MM.1S (cell line): Measurements from ENCODE around the gene WRAP73.

Experiments used
- DNase-seq: peaks from one replicate; pipeline ENCODE4 v3.0.0-alpha.2; 2015
- H2AFZ ChIP-seq: fragments of 300-600 bp; sonication (generic); 2 replicates; pipeline ENCODE4 v1.6.0; 2016; ENCODE audit warnings: antibody characterized with exemption, low read length
- H3F3A ChIP-seq: fragments of 300-600 bp; sonication (generic); 2 replicates; pipeline ENCODE4 v1.6.1; 2016; ENCODE audit warnings: mild to moderate bottlenecking, antibody characterized with exemption, low read length, moderate library complexity, mixed read lengths; ENCODE audit not compliant: insufficient read depth
- H3K27ac ChIP-seq: fragments of 300-600 bp; sonication (generic); 2 replicates; pipeline ENCODE4 v1.5.1; 2016; ENCODE audit warnings: mild to moderate bottlenecking, low read length
- H3K27me3 ChIP-seq: fragments of 300-600 bp; sonication (generic); replicated peaks from 2 replicates; pipeline ENCODE4 v1.6.0; 2016; ENCODE audit warnings: low read length; ENCODE audit not compliant: insufficient read depth
- H3K36me3 ChIP-seq: fragments of 300-600 bp; sonication (generic); replicated peaks from 2 replicates; pipeline ENCODE4 v1.6.1; 2016; ENCODE audit warnings: mild to moderate bottlenecking, low read length, mixed read lengths; ENCODE audit not compliant: insufficient read depth
- H3K4me1 ChIP-seq: fragments of 300-600 bp; sonication (generic); 2 replicates; pipeline ENCODE4 v1.6.1; 2016; ENCODE audit warnings: low read length, mixed read lengths
- H3K4me2 ChIP-seq: fragments of 300-600 bp; sonication (generic); 2 replicates; pipeline ENCODE4 v1.6.0; 2016; ENCODE audit warnings: low read depth, low read length
- H3K4me3 ChIP-seq: fragments of 300-600 bp; sonication (generic); 2 replicates; pipeline ENCODE4 v1.5.1; 2016; ENCODE audit warnings: low read length, mixed read lengths
- H3K79me2 ChIP-seq: fragments of 300-600 bp; sonication (generic); 2 replicates; pipeline ENCODE4 v1.6.1; 2016; ENCODE audit warnings: mixed run types, low read length, mixed read lengths
- H3K9ac ChIP-seq: fragments of 300-600 bp; sonication (generic); 2 replicates; pipeline ENCODE4 v1.6.1; 2016; ENCODE audit warnings: low read length, mixed read lengths
- H3K9me2 ChIP-seq: fragments of 300-600 bp; sonication (generic); replicated peaks from 2 replicates; pipeline ENCODE4 v1.6.1; 2016; ENCODE audit warnings: mild to moderate bottlenecking, low read length, mixed read lengths; ENCODE audit not compliant: insufficient read depth
- H3K9me3 ChIP-seq: fragments of 300-600 bp; sonication (generic); replicated peaks from 2 replicates; pipeline ENCODE4 v1.6.1; 2016; ENCODE audit warnings: mild to moderate bottlenecking, low read length, mixed read lengths; ENCODE audit not compliant: insufficient read depth
- H4K20me1 ChIP-seq: fragments of 300-600 bp; sonication (generic); 2 replicates; pipeline ENCODE4 v1.6.1; 2016; ENCODE audit warnings: mild to moderate bottlenecking, low read length, moderate library complexity, mixed read lengths; ENCODE audit not compliant: insufficient read depth
- EZH2 ChIP-seq: fragments of 300-600 bp; sonication (generic); optimal IDR thresholded peaks from 2 replicates; pipeline ENCODE3; 2017; ENCODE audit warnings: low read depth, mild to moderate bottlenecking, antibody characterized with exemption, low read length, mixed read lengths
- EZH2phosphoT487 ChIP-seq: fragments of 300-600 bp; sonication (generic); IDR thresholded peaks from 2 replicates; pipeline ENCODE4 v1.6.1; 2018; ENCODE audit warnings: antibody characterized with exemption, low read length
- TF ChIP-seq, protein P1 (sequence below): fragments of 300-600 bp; sonication (generic); IDR thresholded peaks from 2 replicates; pipeline ENCODE4 v1.5.1; 2016; ENCODE audit warnings: antibody characterized with exemption, low read length, mixed read lengths

Gene WRAP73

DNA sequence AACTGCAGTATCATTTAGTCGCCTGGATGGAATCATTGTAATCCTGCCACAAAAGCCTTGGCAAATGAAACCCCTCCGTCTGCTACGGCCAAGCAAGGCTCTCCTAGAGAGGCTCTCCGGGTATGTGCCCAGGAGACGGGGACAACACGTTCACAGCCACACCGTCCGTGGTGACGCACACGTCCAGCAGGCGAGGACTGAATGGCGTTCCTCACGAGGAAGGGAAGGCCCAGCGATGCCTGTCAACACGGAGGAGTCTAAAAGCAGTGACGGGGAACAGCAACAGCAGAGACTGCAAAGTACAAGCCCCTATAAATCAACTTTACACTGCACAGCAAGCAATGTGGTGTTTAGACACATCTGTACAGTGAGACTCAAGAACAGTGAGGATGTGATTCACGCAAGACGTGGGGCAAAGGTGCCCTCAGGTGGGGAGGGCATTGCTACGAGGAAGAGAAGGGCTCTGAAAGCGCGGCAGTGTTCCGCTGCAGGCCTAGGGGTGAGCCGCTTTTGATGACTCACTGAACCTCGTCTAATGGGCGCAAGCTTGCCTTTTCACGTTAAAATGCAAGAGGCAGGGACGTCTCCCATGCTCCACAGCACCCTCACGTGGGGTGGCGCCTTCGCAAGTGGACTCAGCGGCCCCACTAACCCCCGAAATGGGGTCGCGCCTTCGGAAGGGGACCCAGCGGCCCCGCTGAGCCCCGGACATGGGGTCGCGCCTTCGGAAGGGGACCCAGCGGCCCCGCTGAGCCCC is 6.8 kb downstream of the WRAP73 start:
- no peaks in the 10 kb centered on the region for H4K20me1 ChIP-seq
- no peak overlapping the region for H3K27ac ChIP-seq
- H3K9me2 ChIP-seq, result no peaks in the 10 kb centered on the region
- no peak overlapping the region for H3K4me3 ChIP-seq
- H3K4me2 ChIP-seq, result no peak overlapping the region
- no peak for DNase-seq
- no peaks in the 10 kb centered on the region for H3K9me3 ChIP-seq
- H3F3A ChIP-seq, result no peaks in the 10 kb centered on the region; the same call in 1 of the 2 replicates
- peaks cover 4% of the 10 kb centered on the region for H3K79me2 ChIP-seq
- no peaks in the 10 kb centered on the region for H3K27me3 ChIP-seq
- peaks cover 3% of the 10 kb centered on the region; the same call in 1 of the 2 replicates for H3K36me3 ChIP-seq
- TF ChIP-seq, protein P1, sequence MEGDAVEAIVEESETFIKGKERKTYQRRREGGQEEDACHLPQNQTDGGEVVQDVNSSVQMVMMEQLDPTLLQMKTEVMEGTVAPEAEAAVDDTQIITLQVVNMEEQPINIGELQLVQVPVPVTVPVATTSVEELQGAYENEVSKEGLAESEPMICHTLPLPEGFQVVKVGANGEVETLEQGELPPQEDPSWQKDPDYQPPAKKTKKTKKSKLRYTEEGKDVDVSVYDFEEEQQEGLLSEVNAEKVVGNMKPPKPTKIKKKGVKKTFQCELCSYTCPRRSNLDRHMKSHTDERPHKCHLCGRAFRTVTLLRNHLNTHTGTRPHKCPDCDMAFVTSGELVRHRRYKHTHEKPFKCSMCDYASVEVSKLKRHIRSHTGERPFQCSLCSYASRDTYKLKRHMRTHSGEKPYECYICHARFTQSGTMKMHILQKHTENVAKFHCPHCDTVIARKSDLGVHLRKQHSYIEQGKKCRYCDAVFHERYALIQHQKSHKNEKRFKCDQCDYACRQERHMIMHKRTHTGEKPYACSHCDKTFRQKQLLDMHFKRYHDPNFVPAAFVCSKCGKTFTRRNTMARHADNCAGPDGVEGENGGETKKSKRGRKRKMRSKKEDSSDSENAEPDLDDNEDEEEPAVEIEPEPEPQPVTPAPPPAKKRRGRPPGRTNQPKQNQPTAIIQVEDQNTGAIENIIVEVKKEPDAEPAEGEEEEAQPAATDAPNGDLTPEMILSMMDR, result no peak
- TF ChIP-seq EZH2phosphoT487 (no peak), EZH2 (no peak)
- H3K9ac ChIP-seq, result no peak overlapping the region
- H3K4me1 ChIP-seq, result 0 out of 2 replicates have a peak, but pooled peaks cover 4% of the 10 kb centered on the region
- H2AFZ ChIP-seq, result no peak overlapping the region

DNA sequence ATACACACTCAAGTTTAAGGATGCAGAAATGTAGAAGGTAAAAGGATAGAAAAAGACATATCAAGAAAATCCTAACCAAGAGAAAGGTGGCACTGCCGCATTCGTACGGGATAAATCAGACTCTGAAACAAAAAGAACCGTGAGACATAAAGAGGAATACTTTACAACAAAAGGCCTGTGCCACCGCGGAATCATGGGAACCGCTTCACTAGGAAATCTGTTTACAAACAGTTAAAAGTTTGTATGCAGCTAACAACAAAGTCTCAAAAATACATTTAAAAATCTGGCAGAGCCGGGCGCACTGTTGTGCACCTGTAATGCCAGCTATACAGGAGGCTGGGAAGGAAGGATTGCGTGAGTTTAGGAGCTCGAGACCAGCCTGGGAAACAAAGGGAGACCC is 8.1 kb downstream of the WRAP73 start:
- no peak overlapping the region for H3K4me3 ChIP-seq
- no peaks in the 10 kb centered on the region for H3K9me2 ChIP-seq
- H3F3A ChIP-seq, result no peaks in the 10 kb centered on the region; the same call in 1 of the 2 replicates
- DNase-seq, result no peak
- H2AFZ ChIP-seq, result no peak overlapping the region
- peaks cover 3% of the 10 kb centered on the region; the same call in 1 of the 2 replicates for H3K36me3 ChIP-seq
- no peak overlapping the region for H3K27ac ChIP-seq
- no peak for TF ChIP-seq EZH2phosphoT487
- TF ChIP-seq, protein P1, result no peak
- no peak for TF ChIP-seq EZH2
- no peaks in the 10 kb centered on the region for H3K79me2 ChIP-seq
- no peaks in the 10 kb centered on the region for H3K27me3 ChIP-seq
- no peaks in the 10 kb centered on the region for H4K20me1 ChIP-seq
- no peak overlapping the region for H3K4me2 ChIP-seq
- H3K9me3 ChIP-seq, result no peaks in the 10 kb centered on the region
- no peaks in the 10 kb centered on the region for H3K4me1 ChIP-seq
- no peak overlapping the region for H3K9ac ChIP-seq

DNA sequence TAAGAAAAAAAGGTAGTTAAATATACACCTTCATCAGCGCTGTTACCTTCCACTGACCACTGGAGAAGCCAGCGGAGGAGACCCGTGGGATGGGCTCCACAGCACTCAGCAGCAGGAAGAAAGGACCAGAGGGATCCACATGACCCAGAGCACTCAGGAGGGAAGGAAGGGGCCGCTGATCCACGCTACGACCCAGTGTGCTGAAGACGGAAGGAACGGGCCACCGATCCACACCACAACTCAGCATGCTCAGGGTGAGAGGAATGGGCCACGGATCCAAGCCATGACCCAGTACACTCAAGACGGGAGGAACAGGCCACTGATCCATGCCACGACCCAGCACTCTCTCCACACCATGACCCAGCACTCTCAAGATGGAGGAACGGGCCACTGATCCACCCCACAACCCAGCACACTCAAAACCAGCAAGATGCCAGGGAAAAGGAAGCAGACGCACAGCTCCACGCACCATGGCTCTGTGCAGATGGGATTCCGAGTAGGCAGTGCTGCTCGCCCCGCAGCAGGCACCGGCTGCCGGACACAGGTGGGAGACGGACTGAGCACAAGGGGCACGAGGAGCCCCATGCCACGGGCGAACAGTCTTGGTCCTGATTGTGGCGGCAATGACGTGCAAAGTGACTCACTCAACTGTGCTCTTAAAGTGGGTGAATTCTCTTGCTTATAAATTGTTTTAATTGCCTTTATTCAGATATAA is 8.7 kb downstream of the WRAP73 start:
- no peaks in the 10 kb centered on the region for H3K79me2 ChIP-seq
- no peak overlapping the region for H2AFZ ChIP-seq
- H3K4me1 ChIP-seq, result no peaks in the 10 kb centered on the region
- no peaks in the 10 kb centered on the region for H3K9me3 ChIP-seq
- no peaks in the 10 kb centered on the region for H3K27me3 ChIP-seq
- H4K20me1 ChIP-seq, result no peaks in the 10 kb centered on the region
- peaks cover 3% of the 10 kb centered on the region; the same call in 1 of the 2 replicates for H3K36me3 ChIP-seq
- no peak overlapping the region for H3K9ac ChIP-seq
- H3K27ac ChIP-seq, result no peak overlapping the region
- H3K4me2 ChIP-seq, result no peak overlapping the region
- TF ChIP-seq EZH2 (no peak), EZH2phosphoT487 (no peak)
- TF ChIP-seq, protein P1, result no peak
- DNase-seq, result no peak
- H3F3A ChIP-seq, result no peaks in the 10 kb centered on the region; the same call in 1 of the 2 replicates
- no peaks in the 10 kb centered on the region for H3K9me2 ChIP-seq
- no peak overlapping the region for H3K4me3 ChIP-seq
